ENCODE data around the gene P4HA2. TPM values are rescaled to one million over a fixed set of nuclear protein-coding genes. Genes with fewer than 3 reads are reported as not detected.

Gene P4HA2
- total RNA-seq, 1 donor from 2014 or later, result 49.4 TPM

DNA sequence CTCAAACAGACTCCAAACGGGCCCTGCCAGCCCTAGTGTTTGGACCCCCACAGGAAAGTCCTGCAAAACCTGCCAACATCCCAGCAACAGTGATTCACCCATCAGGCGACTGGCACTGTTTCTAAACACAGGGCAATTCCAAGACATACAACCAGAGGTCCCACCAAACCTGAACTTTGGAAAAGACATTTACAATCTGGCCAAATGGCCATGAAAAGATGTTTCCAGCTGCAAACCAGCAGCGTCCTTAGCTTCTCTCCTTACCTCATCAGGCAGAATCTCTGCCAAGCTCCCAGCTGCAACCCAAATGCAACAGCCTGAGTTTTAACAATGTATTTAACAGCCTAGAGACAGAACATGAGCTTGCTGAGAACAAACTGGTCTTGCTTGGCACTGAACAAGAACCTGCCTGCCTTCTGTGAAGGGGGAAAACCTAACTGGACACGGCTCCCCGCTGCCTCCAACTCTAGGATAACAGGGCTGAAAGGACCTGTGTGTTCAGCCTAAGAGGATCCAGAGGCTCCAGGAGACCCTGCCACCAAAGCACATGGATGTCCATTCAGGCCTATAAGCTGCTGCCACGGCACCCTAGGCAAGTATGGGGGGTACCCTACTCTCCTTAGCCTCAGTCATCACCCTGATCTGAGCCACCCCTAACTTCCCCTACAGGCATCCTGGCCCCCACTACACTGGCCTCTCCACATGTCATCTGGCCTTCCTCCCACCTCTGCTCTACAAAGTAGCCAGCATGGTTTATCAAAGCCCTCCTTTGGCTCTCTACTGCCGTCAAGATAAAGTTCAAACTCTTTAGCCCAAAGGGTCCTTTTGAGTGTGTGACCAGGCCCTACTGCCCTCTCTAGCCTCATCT, 5.6 kb downstream of the P4HA2 start:
- no peak for DNase-seq (ENCODE audit: low spot score)
- Mint-ChIP-seq H3K9me3 (no peaks in the 10 kb centered on the region), H3K4me1 (ENCODE audit: low read depth) (peaks cover 35% of the 10 kb centered on the region), H3K27me3 (ENCODE audit: insufficient read depth) (peaks cover 4% of the 10 kb centered on the region), H3K36me3 (ENCODE audit: low read depth) (peaks cover 40% of the 10 kb centered on the region), H3K27ac (no peak overlapping the region), H3K4me3 (no peak overlapping the region)
- intact Hi-C loops (cut with micrococcal nuclease), result no loop called here

GRCh38 chr5:132220491-132220890, 7.2 kb downstream of the P4HA2 start:
- Mint-ChIP-seq H3K4me1 (ENCODE audit: low read depth) (peaks cover 20% of the 10 kb centered on the region), H3K9me3 (no peaks in the 10 kb centered on the region), H3K4me3 (no peak overlapping the region), H3K36me3 (ENCODE audit: low read depth) (peaks cover 44% of the 10 kb centered on the region), H3K27ac (no peak overlapping the region), H3K27me3 (ENCODE audit: insufficient read depth) (peaks cover 1% of the 10 kb centered on the region)
- intact Hi-C loops (cut with micrococcal nuclease), result no loop called here
- DNase-seq (ENCODE audit: low spot score), result no peak

DNA sequence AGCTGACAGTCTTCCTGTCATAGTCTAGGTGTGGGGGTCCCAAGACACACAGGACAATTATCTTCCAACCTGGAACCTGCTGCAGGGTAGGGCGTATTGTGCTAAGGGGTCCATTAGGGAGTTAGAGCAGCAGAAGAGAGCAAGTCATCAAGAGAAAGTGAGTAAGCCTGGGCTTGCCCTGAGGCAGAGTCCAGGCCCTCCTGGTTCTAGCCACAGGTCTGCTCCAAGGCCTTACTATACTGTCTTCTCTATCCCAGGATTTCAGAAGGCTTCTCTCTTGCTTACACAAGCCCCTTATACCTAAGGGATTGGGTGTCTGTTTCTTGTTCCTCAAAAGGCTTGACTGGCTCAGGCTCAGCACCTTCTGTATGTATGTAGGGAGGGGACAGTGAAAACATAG, 7.7 kb downstream of the P4HA2 start:
- intact Hi-C loops (cut with micrococcal nuclease), result no loop called here
- H3K4me1 Mint-ChIP-seq (ENCODE audit: low read depth), result peaks cover 15% of the 10 kb centered on the region
- peaks cover 41% of the 10 kb centered on the region for H3K36me3 Mint-ChIP-seq (ENCODE audit: low read depth)
- H3K4me3 Mint-ChIP-seq, result no peak overlapping the region
- DNase-seq (ENCODE audit: low spot score), result no peak
- no peaks in the 10 kb centered on the region for H3K9me3 Mint-ChIP-seq
- H3K27ac Mint-ChIP-seq, result no peak overlapping the region
- H3K27me3 Mint-ChIP-seq (ENCODE audit: insufficient read depth), result peaks cover 2% of the 10 kb centered on the region

DNA sequence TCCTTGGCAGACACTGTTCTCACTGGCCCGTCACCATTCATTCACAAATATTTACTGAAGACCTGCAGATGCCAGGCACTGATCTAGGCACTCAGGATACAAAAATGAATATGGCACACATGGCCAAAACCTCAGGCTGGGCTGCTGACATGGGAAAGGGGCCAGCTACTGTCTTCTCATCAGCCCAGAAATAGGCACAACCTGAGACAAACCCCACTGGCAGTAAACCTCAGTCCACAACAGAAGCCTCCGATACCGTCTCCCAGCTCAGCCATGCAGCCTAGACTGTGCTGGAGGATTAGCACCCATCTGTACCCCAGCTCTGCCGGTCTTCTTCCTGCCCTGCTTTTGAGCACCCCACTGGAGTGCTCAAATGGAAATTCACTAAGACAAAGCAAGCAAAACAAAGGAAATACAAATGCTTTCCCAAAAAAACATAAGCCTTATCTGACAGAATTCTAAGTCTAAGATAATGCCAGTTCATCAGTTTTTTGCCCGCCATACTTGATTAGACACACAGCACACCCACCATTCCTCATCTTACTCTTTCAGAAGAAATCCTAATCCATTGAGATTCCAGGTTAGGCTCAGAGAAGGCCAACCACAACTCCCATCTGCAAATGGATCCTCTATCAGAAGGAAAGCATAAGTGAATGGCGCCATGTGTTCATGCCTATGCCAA, 8.2 kb downstream of the P4HA2 start:
- H3K27me3 Mint-ChIP-seq (ENCODE audit: insufficient read depth), result peaks cover 3% of the 10 kb centered on the region
- no peak overlapping the region for H3K27ac Mint-ChIP-seq
- no peak for DNase-seq (ENCODE audit: low spot score)
- peaks cover 40% of the 10 kb centered on the region for H3K36me3 Mint-ChIP-seq (ENCODE audit: low read depth)
- peaks cover 11% of the 10 kb centered on the region for H3K4me1 Mint-ChIP-seq (ENCODE audit: low read depth)
- no peak overlapping the region for H3K4me3 Mint-ChIP-seq
- intact Hi-C loops (cut with micrococcal nuclease), result no loop called here
- no peaks in the 10 kb centered on the region for H3K9me3 Mint-ChIP-seq

DNA sequence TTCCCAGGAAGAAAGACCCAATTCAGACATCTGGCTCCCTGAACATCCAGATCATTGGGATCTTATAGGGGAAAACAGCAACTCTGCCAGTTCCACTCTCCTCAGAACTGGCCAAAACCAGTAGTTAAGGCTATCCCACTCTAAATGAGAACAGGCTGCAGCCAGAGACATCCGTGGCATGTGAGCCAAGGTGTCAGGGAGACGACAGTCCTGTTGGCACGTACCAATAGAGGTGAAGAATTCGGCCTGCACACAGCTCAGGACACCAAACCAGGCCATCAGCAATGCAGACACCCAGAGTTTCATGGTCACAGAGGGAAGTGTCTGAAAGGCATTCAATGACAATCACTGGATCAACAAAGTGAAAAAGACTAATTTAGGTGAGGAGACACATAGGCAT, 9.3 kb downstream of the P4HA2 start:
- Mint-ChIP-seq H3K4me1 (ENCODE audit: low read depth) (peaks cover 7% of the 10 kb centered on the region), H3K4me3 (no peak overlapping the region), H3K36me3 (ENCODE audit: low read depth) (peaks cover 31% of the 10 kb centered on the region), H3K9me3 (no peaks in the 10 kb centered on the region), H3K27me3 (ENCODE audit: insufficient read depth) (peaks cover 3% of the 10 kb centered on the region), H3K27ac (no peak overlapping the region)
- intact Hi-C loops (cut with micrococcal nuclease), result no loop called here
- DNase-seq (ENCODE audit: low spot score), result no peak

GRCh38 chr5:132215329-132215728, 12.3 kb downstream of the P4HA2 start:
- H3K4me3 Mint-ChIP-seq, result no peak overlapping the region
- no peak overlapping the region for H3K27ac Mint-ChIP-seq
- peaks cover 24% of the 10 kb centered on the region for H3K36me3 Mint-ChIP-seq (ENCODE audit: low read depth)
- H3K27me3 Mint-ChIP-seq (ENCODE audit: insufficient read depth), result peaks cover 3% of the 10 kb centered on the region
- H3K4me1 Mint-ChIP-seq (ENCODE audit: low read depth), result no peaks in the 10 kb centered on the region
- no peak for DNase-seq (ENCODE audit: low spot score)
- intact Hi-C loops (cut with micrococcal nuclease), result no loop called here
- no peaks in the 10 kb centered on the region for H3K9me3 Mint-ChIP-seq

- Mint-ChIP-seq H3K27me3 (ENCODE audit: insufficient read depth) (peaks cover 3% of the 10 kb centered on the region), H3K4me3 (no peak overlapping the region), H3K4me1 (ENCODE audit: low read depth) (no peaks in the 10 kb centered on the region), H3K27ac (no peak overlapping the region), H3K9me3 (no peaks in the 10 kb centered on the region), H3K36me3 (ENCODE audit: low read depth) (peaks cover 21% of the 10 kb centered on the region)
- intact Hi-C loops (cut with micrococcal nuclease), result no loop called here
- no peak for DNase-seq (ENCODE audit: low spot score)
Measured at GRCh38 chr5:132214491-132214890, 13.2 kb downstream of the P4HA2 start.

GRCh38 chr5:132213666-132214065, 14.0 kb downstream of the P4HA2 start:
- DNase-seq (ENCODE audit: low spot score), result no peak
- H3K27ac Mint-ChIP-seq, result no peak overlapping the region
- no peak overlapping the region for H3K4me3 Mint-ChIP-seq
- no peaks in the 10 kb centered on the region for H3K9me3 Mint-ChIP-seq
- H3K27me3 Mint-ChIP-seq (ENCODE audit: insufficient read depth), result peaks cover 3% of the 10 kb centered on the region
- peaks cover 6% of the 10 kb centered on the region for H3K4me1 Mint-ChIP-seq (ENCODE audit: low read depth)
- H3K36me3 Mint-ChIP-seq (ENCODE audit: low read depth), result peaks cover 21% of the 10 kb centered on the region
- intact Hi-C loops (cut with micrococcal nuclease), result no loop called here

- H3K9me3 Mint-ChIP-seq, result no peaks in the 10 kb centered on the region
- H3K27me3 Mint-ChIP-seq (ENCODE audit: insufficient read depth), result peaks cover 2% of the 10 kb centered on the region
- intact Hi-C loops (cut with micrococcal nuclease), result no loop called here
- peaks cover 21% of the 10 kb centered on the region for H3K36me3 Mint-ChIP-seq (ENCODE audit: low read depth)
- H3K4me1 Mint-ChIP-seq (ENCODE audit: low read depth), result peaks cover 7% of the 10 kb centered on the region
- DNase-seq (ENCODE audit: low spot score), result no peak
- no peak overlapping the region for H3K27ac Mint-ChIP-seq
- no peak overlapping the region for H3K4me3 Mint-ChIP-seq
Measured at GRCh38 chr5:132211787-132212186, 15.9 kb downstream of the P4HA2 start.

GRCh38 chr5:132210944-132211343, 16.7 kb downstream of the P4HA2 start:
- Mint-ChIP-seq H3K27me3 (ENCODE audit: insufficient read depth) (peaks cover 2% of the 10 kb centered on the region), H3K4me1 (ENCODE audit: low read depth) (peaks cover 7% of the 10 kb centered on the region), H3K27ac (no peak overlapping the region), H3K4me3 (no peak overlapping the region), H3K9me3 (no peaks in the 10 kb centered on the region), H3K36me3 (ENCODE audit: low read depth) (peaks cover 16% of the 10 kb centered on the region)
- intact Hi-C loops (cut with micrococcal nuclease), result no loop called here
- DNase-seq (ENCODE audit: low spot score), result no peak

DNA sequence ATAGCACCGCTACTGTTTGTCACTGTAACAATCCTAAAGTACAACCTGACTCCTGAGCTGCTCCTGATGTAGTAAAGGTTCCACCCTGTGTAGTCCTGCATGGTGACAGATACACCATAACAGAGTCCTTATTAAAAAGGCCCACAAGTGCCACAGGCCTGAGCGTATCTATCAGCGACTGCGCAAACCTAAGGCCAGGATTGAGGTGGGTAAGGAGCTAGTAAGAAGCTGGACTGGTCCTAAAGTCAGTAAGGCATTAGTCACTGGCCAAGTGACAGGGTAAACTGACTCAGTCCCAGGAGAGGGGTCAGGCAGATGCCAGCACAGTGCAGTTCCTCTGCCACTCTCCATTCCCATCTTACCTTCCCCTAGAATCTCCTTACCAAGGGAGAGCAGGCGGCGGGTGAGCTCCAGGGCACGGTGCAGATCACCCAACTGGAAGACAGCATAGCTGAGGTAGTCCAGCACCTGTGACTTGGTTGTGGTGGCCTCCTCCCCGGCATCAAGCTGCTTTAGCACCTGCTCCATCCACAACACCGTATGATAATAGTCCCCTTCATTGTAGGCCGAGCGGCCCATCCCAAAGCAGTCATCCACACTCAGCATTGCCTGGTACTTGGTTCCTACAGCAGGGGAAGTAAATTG, 17.6 kb downstream of the P4HA2 start:
- peaks cover 1% of the 10 kb centered on the region for H3K27me3 Mint-ChIP-seq (ENCODE audit: insufficient read depth)
- H3K4me3 Mint-ChIP-seq, result no peak overlapping the region
- peaks cover 7% of the 10 kb centered on the region for H3K4me1 Mint-ChIP-seq (ENCODE audit: low read depth)
- intact Hi-C loops (cut with micrococcal nuclease), result no loop called here
- no peak overlapping the region for H3K27ac Mint-ChIP-seq
- DNase-seq (ENCODE audit: low spot score), result no peak
- no peaks in the 10 kb centered on the region for H3K9me3 Mint-ChIP-seq
- peaks cover 18% of the 10 kb centered on the region for H3K36me3 Mint-ChIP-seq (ENCODE audit: low read depth)

GRCh38 chr5:132209131-132209530, 18.5 kb downstream of the P4HA2 start:
- intact Hi-C loops (cut with micrococcal nuclease), result no loop called here

DNA sequence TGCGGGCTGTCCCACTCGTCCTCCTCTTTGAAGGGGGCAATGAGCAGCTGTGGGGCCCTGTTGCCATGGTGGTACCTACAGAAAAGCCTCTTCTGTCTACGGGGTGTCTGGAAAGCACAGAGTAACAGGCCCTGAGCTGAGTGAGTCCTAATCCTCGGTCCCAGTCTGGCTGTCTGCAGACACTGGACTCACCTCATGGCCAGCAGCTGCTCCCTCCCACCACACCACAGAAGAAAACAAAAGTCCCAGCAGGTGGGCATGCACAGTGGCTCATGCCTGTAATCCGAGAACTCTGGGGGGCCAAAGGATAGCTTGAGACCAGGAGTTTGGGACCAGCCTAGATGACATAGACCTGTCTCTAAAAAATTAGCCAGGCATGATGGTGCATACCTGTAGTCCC, 19.9 kb downstream of the P4HA2 start:
- Mint-ChIP-seq H3K9me3 (no peaks in the 10 kb centered on the region), H3K36me3 (ENCODE audit: low read depth) (peaks cover 36% of the 10 kb centered on the region), H3K27ac (no peak overlapping the region), H3K4me1 (ENCODE audit: low read depth) (peaks cover 19% of the 10 kb centered on the region), H3K27me3 (ENCODE audit: insufficient read depth) (no peaks in the 10 kb centered on the region), H3K4me3 (no peak overlapping the region)
- intact Hi-C loops (cut with micrococcal nuclease), result no loop called here
- DNase-seq (ENCODE audit: low spot score), result no peak

More at GRCh38 chr5:132209131-132209530, 18.5 kb downstream of the P4HA2 start:
- H3K4me1 Mint-ChIP-seq (ENCODE audit: low read depth), result peaks cover 11% of the 10 kb centered on the region
- no peak overlapping the region for H3K27ac Mint-ChIP-seq
- no peak overlapping the region for H3K4me3 Mint-ChIP-seq
- no peaks in the 10 kb centered on the region for H3K27me3 Mint-ChIP-seq (ENCODE audit: insufficient read depth)
- H3K36me3 Mint-ChIP-seq (ENCODE audit: low read depth), result peaks cover 25% of the 10 kb centered on the region
- no peak for DNase-seq (ENCODE audit: low spot score)
- H3K9me3 Mint-ChIP-seq, result no peaks in the 10 kb centered on the region

Data from activated T-helper 1 cell treated with anti-CD3 and anti-CD28 coated beads, Interleukin-12 subunit alpha, Interleukin-12 subunit beta, Interleukin-2, Interleukin-4 antibody, amounts not matched to agents 30 ng/mL and 10 ng/mL and 1 ng/mL, durations not matched to agents 14 hours and 24 hours and 36 hours (primary cell).